ENCODE data around the gene TTYH2.
A peak's percentile ranks its signal among the peaks of the same experiment; 100 is the strongest.

TTYH2 gene

GRCh38 chr17:74228306-74228978, 15.1 kb downstream of the TTYH2 start:
- peaks cover 0 to 65% of the 10 kb centered on the region in 2 donors for H3K36me3 ChIP-seq (replicated peaks in 1 of 2; ENCODE audit: control insufficient read depth in 2 of 2, insufficient read depth in 2 of 2, low read length in 2 of 2)

GRCh38 chr17:74230896-74231295, 17.5 kb downstream of the TTYH2 start:
- no peak overlapping the region for H2BK12ac ChIP-seq (ENCODE audit: low read length)
- H3K9me3 ChIP-seq (replicated peaks in 1 of 2; ENCODE audit: control insufficient read depth in 2 of 2, insufficient read depth in 1 of 2, low read depth in 1 of 2, low read length in 2 of 2) = no peaks in the 10 kb centered on the region
- H2BK15ac ChIP-seq (ENCODE audit: low read length) = peak overlapping the region; percentile 62
- peaks cover 0 to 42% of the 10 kb centered on the region in 2 donors for H3K36me3 ChIP-seq (replicated peaks in 1 of 2; ENCODE audit: control insufficient read depth in 2 of 2, insufficient read depth in 2 of 2, low read length in 2 of 2)
- peak overlapping the region; percentile 69 for H2AK5ac ChIP-seq (ENCODE audit: low read depth, low read length)
- H3K4me2 ChIP-seq (ENCODE audit: insufficient read depth, low read length, poor library complexity, severe bottlenecking) = no peak overlapping the region
- H3K79me1 ChIP-seq (ENCODE audit: low read depth, low read length) = no peaks in the 10 kb centered on the region
- no peak overlapping the region for H3K14ac ChIP-seq (ENCODE audit: low read length)
- DNase-seq (ENCODE audit: low spot score) = no peak
- peaks cover 11 to 13% of the 10 kb centered on the region in 2 donors for H3K4me1 ChIP-seq (ENCODE audit: control insufficient read depth in 2 of 2, insufficient read depth in 1 of 2, low read depth in 1 of 2, low read length in 2 of 2)
- no peak overlapping the region for H3K4ac ChIP-seq (ENCODE audit: low read length)
- H3K18ac ChIP-seq (ENCODE audit: low read length) = no peak overlapping the region
- H3K4me3 ChIP-seq (ENCODE audit: low read length in 2 of 2) = no peak overlapping the region
- no peaks in the 10 kb centered on the region for H3K27me3 ChIP-seq (ENCODE audit: control insufficient read depth in 3 of 3, insufficient read depth in 3 of 3, low read depth in 1 of 3, low read length in 3 of 3)
- H3K23ac ChIP-seq (ENCODE audit: low read depth, low read length, poor library complexity) = no peak overlapping the region
- H2BK120ac ChIP-seq (ENCODE audit: low read depth, low read length) = no peak overlapping the region
- no CpG with 5 or more reads among the region's 16 CpGs for WGBS, 2 donors (ENCODE audit: extremely low coverage in 2 of 2, insufficient read length in 2 of 2, insufficient replicate concordance in 1 of 2)
- peak overlapping the region; percentile 45 for H2BK5ac ChIP-seq (ENCODE audit: low read length)
- no peak overlapping the region for H2AFZ ChIP-seq (ENCODE audit: low read length)
- no peak overlapping the region for H4K91ac ChIP-seq (ENCODE audit: low read depth, low read length, poor library complexity)
- H3K9ac ChIP-seq (ENCODE audit: low read depth, low read length, poor library complexity) = no peak overlapping the region
- no peak overlapping the region for H3K27ac ChIP-seq (replicated peaks; ENCODE audit: low read length)
- no peak overlapping the region for H4K8ac ChIP-seq (ENCODE audit: low read depth, low read length)

More at GRCh38 chr17:74228306-74228978, 15.1 kb downstream of the TTYH2 start:
- H3K4me2 ChIP-seq (ENCODE audit: insufficient read depth, low read length, poor library complexity, severe bottlenecking) = no peak overlapping the region
- H3K4me1 ChIP-seq (ENCODE audit: control insufficient read depth in 2 of 2, insufficient read depth in 1 of 2, low read depth in 1 of 2, low read length in 2 of 2) = peaks cover 0 to 9% of the 10 kb centered on the region in 2 donors
- no peak overlapping the region for H2BK5ac ChIP-seq (ENCODE audit: low read length)
- no peaks in the 10 kb centered on the region for H3K27me3 ChIP-seq (ENCODE audit: control insufficient read depth in 3 of 3, insufficient read depth in 3 of 3, low read depth in 1 of 3, low read length in 3 of 3)
- no peak for DNase-seq (ENCODE audit: low spot score)
- no peak overlapping the region for H3K9ac ChIP-seq (ENCODE audit: low read depth, low read length, poor library complexity)
- H3K9me3 ChIP-seq (replicated peaks in 1 of 2; ENCODE audit: control insufficient read depth in 2 of 2, insufficient read depth in 1 of 2, low read depth in 1 of 2, low read length in 2 of 2) = no peaks in the 10 kb centered on the region
- no peak overlapping the region for H4K8ac ChIP-seq (ENCODE audit: low read depth, low read length)
- H2BK15ac ChIP-seq (ENCODE audit: low read length) = no peak overlapping the region
- no peak overlapping the region for H3K4me3 ChIP-seq (ENCODE audit: low read length in 2 of 2)
- no CpG with 5 or more reads among the region's 5 CpGs for WGBS, 2 donors (ENCODE audit: extremely low coverage in 2 of 2, insufficient read length in 2 of 2, insufficient replicate concordance in 1 of 2)
- no peak overlapping the region for H2AFZ ChIP-seq (ENCODE audit: low read length)
- no peak overlapping the region for H3K4ac ChIP-seq (ENCODE audit: low read length)
- H4K91ac ChIP-seq (ENCODE audit: low read depth, low read length, poor library complexity) = no peak overlapping the region
- no peak overlapping the region for H3K14ac ChIP-seq (ENCODE audit: low read length)
- no peak overlapping the region for H3K27ac ChIP-seq (replicated peaks; ENCODE audit: low read length)
- no peak overlapping the region for H3K18ac ChIP-seq (ENCODE audit: low read length)
- no peak overlapping the region for H2BK120ac ChIP-seq (ENCODE audit: low read depth, low read length)
- H2AK5ac ChIP-seq (ENCODE audit: low read depth, low read length) = no peak overlapping the region
- no peak overlapping the region for H3K23ac ChIP-seq (ENCODE audit: low read depth, low read length, poor library complexity)
- H3K79me1 ChIP-seq (ENCODE audit: low read depth, low read length) = no peaks in the 10 kb centered on the region
- H2BK12ac ChIP-seq (ENCODE audit: low read length) = no peak overlapping the region

GRCh38 chr17:74231928-74232907, 18.8 kb downstream of the TTYH2 start:
- Histone ChIP-seq H2BK15ac (ENCODE audit: low read length) (no peak overlapping the region), H3K4me1 (ENCODE audit: control insufficient read depth in 2 of 2, insufficient read depth in 1 of 2, low read depth in 1 of 2, low read length in 2 of 2) (peaks cover 12 to 18% of the 10 kb centered on the region in 2 donors), H2BK12ac (ENCODE audit: low read length) (no peak overlapping the region), H3K27ac (replicated peaks; ENCODE audit: low read length) (no peak overlapping the region), H3K4me3 (ENCODE audit: low read length in 2 of 2) (no peak overlapping the region), H3K4ac (ENCODE audit: low read length) (no peak overlapping the region), H3K27me3 (ENCODE audit: control insufficient read depth in 3 of 3, insufficient read depth in 3 of 3, low read depth in 1 of 3, low read length in 3 of 3) (no peaks in the 10 kb centered on the region), H2AFZ (ENCODE audit: low read length) (no peak overlapping the region), H3K36me3 (replicated peaks in 1 of 2; ENCODE audit: control insufficient read depth in 2 of 2, insufficient read depth in 2 of 2, low read length in 2 of 2) (peaks cover 0 to 33% of the 10 kb centered on the region in 2 donors), H3K4me2 (ENCODE audit: insufficient read depth, low read length, poor library complexity, severe bottlenecking) (no peak overlapping the region), H4K8ac (ENCODE audit: low read depth, low read length) (no peak overlapping the region), H2BK120ac (ENCODE audit: low read depth, low read length) (peak overlapping the region; percentile 10), H3K9me3 (replicated peaks in 1 of 2; ENCODE audit: control insufficient read depth in 2 of 2, insufficient read depth in 1 of 2, low read depth in 1 of 2, low read length in 2 of 2) (no peaks in the 10 kb centered on the region), H3K18ac (ENCODE audit: low read length) (peak overlapping the region; percentile 46), H4K91ac (ENCODE audit: low read depth, low read length, poor library complexity) (no peak overlapping the region), H3K79me1 (ENCODE audit: low read depth, low read length) (no peaks in the 10 kb centered on the region), H2AK5ac (ENCODE audit: low read depth, low read length) (peak overlapping the region; percentile 76), H3K23ac (ENCODE audit: low read depth, low read length, poor library complexity) (peak overlapping the region; percentile 26), H3K9ac (ENCODE audit: low read depth, low read length, poor library complexity) (no peak overlapping the region), H2BK5ac (ENCODE audit: low read length) (peak overlapping the region; percentile 10), H3K14ac (ENCODE audit: low read length) (no peak overlapping the region)
- WGBS, 2 donors (ENCODE audit: extremely low coverage in 2 of 2, insufficient read length in 2 of 2, insufficient replicate concordance in 1 of 2) = no CpG with 5 or more reads among the region's 17 CpGs
- no peak for DNase-seq (ENCODE audit: low spot score)

GRCh38 chr17:74233937-74234336, 20.6 kb downstream of the TTYH2 start:
- DNase-seq (ENCODE audit: low spot score) = no peak
- no peak overlapping the region for H4K91ac ChIP-seq (ENCODE audit: low read depth, low read length, poor library complexity)
- no peaks in the 10 kb centered on the region for H3K79me1 ChIP-seq (ENCODE audit: low read depth, low read length)
- H2BK5ac ChIP-seq (ENCODE audit: low read length) = no peak overlapping the region
- H2BK120ac ChIP-seq (ENCODE audit: low read depth, low read length) = no peak overlapping the region
- H3K4me1 ChIP-seq (ENCODE audit: control insufficient read depth in 2 of 2, insufficient read depth in 1 of 2, low read depth in 1 of 2, low read length in 2 of 2) = peaks cover 12 to 18% of the 10 kb centered on the region in 2 donors
- H4K8ac ChIP-seq (ENCODE audit: low read depth, low read length) = no peak overlapping the region
- H3K27ac ChIP-seq (replicated peaks; ENCODE audit: low read length) = no peak overlapping the region
- no peaks in the 10 kb centered on the region for H3K9me3 ChIP-seq (replicated peaks in 1 of 2; ENCODE audit: control insufficient read depth in 2 of 2, insufficient read depth in 1 of 2, low read depth in 1 of 2, low read length in 2 of 2)
- no peak overlapping the region for H3K4ac ChIP-seq (ENCODE audit: low read length)
- H3K18ac ChIP-seq (ENCODE audit: low read length) = no peak overlapping the region
- H2BK15ac ChIP-seq (ENCODE audit: low read length) = no peak overlapping the region
- no peak overlapping the region for H2BK12ac ChIP-seq (ENCODE audit: low read length)
- no peaks in the 10 kb centered on the region for H3K27me3 ChIP-seq (ENCODE audit: control insufficient read depth in 3 of 3, insufficient read depth in 3 of 3, low read depth in 1 of 3, low read length in 3 of 3)
- H3K9ac ChIP-seq (ENCODE audit: low read depth, low read length, poor library complexity) = no peak overlapping the region
- H3K4me3 ChIP-seq (ENCODE audit: low read length in 2 of 2) = no peak overlapping the region
- no peak overlapping the region for H3K14ac ChIP-seq (ENCODE audit: low read length)
- H2AK5ac ChIP-seq (ENCODE audit: low read depth, low read length) = no peak overlapping the region
- H2AFZ ChIP-seq (ENCODE audit: low read length) = no peak overlapping the region
- peaks cover 0 to 35% of the 10 kb centered on the region in 2 donors for H3K36me3 ChIP-seq (replicated peaks in 1 of 2; ENCODE audit: control insufficient read depth in 2 of 2, insufficient read depth in 2 of 2, low read length in 2 of 2)
- H3K4me2 ChIP-seq (ENCODE audit: insufficient read depth, low read length, poor library complexity, severe bottlenecking) = no peak overlapping the region
- H3K23ac ChIP-seq (ENCODE audit: low read depth, low read length, poor library complexity) = no peak overlapping the region
- WGBS, 2 donors (ENCODE audit: extremely low coverage in 2 of 2, insufficient read length in 2 of 2, insufficient replicate concordance in 1 of 2) = no CpG with 5 or more reads among the region's 8 CpGs

Measured in neuronal stem cell (in vitro differentiated cells).